GM10847 (cell line): Measurements from ENCODE around the gene ZNF740.

Source experiments
- POLR2A ChIP-seq: IDR thresholded peaks from 2 replicates; pipeline ENCODE4 v1.6.1; 2011; ENCODE audit not compliant: insufficient read length; ENCODE audit errors: extremely low read depth

ZNF740 gene

GRCh38 chr12:53224897-53225634 is 44.5 kb downstream of the ZNF740 start:
- TF ChIP-seq POLR2A: no peak

- no peak for TF ChIP-seq POLR2A
Observed at GRCh38 chr12:53225635-53226424, 45.3 kb downstream of the ZNF740 start.

GRCh38 chr12:53226815-53227214 is 46.3 kb downstream of the ZNF740 start:
- TF ChIP-seq POLR2A: no peak

GRCh38 chr12:53227341-53227740 is 46.8 kb downstream of the ZNF740 start:
- no peak for TF ChIP-seq POLR2A

- no peak for TF ChIP-seq POLR2A
Observed at GRCh38 chr12:53227836-53228235, 47.3 kb downstream of the ZNF740 start.

GRCh38 chr12:53229454-53229853 is 48.9 kb downstream of the ZNF740 start:
- TF ChIP-seq POLR2A: no peak

- TF ChIP-seq POLR2A: no peak
Observed at GRCh38 chr12:53230108-53230845, 49.8 kb downstream of the ZNF740 start.

- no peak for TF ChIP-seq POLR2A
Observed at GRCh38 chr12:53231671-53231920, 51.1 kb downstream of the ZNF740 start.

GRCh38 chr12:53231921-53232645 is 51.6 kb downstream of the ZNF740 start, which contains the start of gene RARG:
Gene RARG, minus strand, starts transcription at chr12:53232209. Its CDS starts 4,664 bp downstream, at chr12:53227545.
- no peak for TF ChIP-seq POLR2A

- no peak for TF ChIP-seq POLR2A
Observed at GRCh38 chr12:53232646-53233461, 52.3 kb downstream of the ZNF740 start.

GRCh38 chr12:53233671-53234121 is 53.2 kb downstream of the ZNF740 start:
- no peak for TF ChIP-seq POLR2A

GRCh38 chr12:53234271-53234914 is 53.9 kb downstream of the ZNF740 start:
- no peak for TF ChIP-seq POLR2A

- no peak for TF ChIP-seq POLR2A
Observed at GRCh38 chr12:53235164-53235563, 54.6 kb downstream of the ZNF740 start.
